Duodenal mucosa (tissue), 2 donors: ENCODE results near the gene POU5F1.

Experiments
- H3K27ac ChIP-seq: one replicate; pipeline ENCODE4 v1.7.0; 2013; ENCODE audit warnings: low read depth, low read length
- H3K27me3 ChIP-seq, 2 donors: one replicate each; pipeline ENCODE4 v1.7.0; 2013; ENCODE audit warnings: low read length in 2 of 2, control low read depth in 1 of 2; ENCODE audit not compliant: insufficient read depth in 2 of 2, control insufficient read depth in 1 of 2
- H3K36me3 ChIP-seq, 2 donors: one replicate each; pipeline ENCODE4 v1.7.0; 2013; ENCODE audit warnings: low read length in 2 of 2, control low read depth in 1 of 2; ENCODE audit not compliant: insufficient read depth in 2 of 2, control insufficient read depth in 1 of 2
- H3K4me1 ChIP-seq, 2 donors: one replicate each; pipeline ENCODE4 v1.7.0; 2013; ENCODE audit warnings: low read length in 2 of 2, control low read depth in 1 of 2; ENCODE audit not compliant: insufficient read depth in 2 of 2, control insufficient read depth in 1 of 2
- H3K4me3 ChIP-seq, 2 donors: one replicate each; pipeline ENCODE4 v1.7.0; 2013; ENCODE audit warnings: low read length in 2 of 2, low read depth in 1 of 2
- H3K9ac ChIP-seq, 2 donors: one replicate each; pipeline ENCODE4 v1.7.0; 2013; ENCODE audit warnings: low read length in 2 of 2, low read depth in 1 of 2
- H3K9me3 ChIP-seq, 2 donors: one replicate each; pipeline ENCODE4 v1.7.0; 2013; ENCODE audit warnings: low read length in 2 of 2, control low read depth in 1 of 2; ENCODE audit not compliant: control insufficient read depth in 1 of 2

Gene POU5F1

DNA sequence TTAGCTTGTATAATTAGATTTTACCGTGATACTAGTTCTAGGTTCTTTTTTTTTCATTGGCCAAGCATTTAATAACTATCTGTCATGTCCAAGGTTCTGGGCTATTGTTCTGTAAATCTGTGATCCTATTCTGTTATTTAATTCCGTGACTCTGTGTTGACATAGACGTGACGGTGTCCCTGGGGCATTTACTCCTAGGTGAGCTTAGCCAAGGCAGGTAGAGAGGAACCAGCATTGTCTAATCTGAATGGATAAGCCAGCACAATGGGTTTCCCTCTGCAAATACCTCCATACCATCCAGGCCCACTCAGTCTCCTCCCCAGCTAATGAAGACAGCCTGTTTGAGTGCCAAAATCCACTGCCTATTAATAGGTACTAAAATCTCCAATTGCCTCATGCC is 41.4 kb downstream of the POU5F1 start:
- Histone ChIP-seq H3K27ac (no peak overlapping the region), H3K4me1 (peaks cover 6 to 11% of the 10 kb centered on the region in 2 donors), H3K4me3 (no peak overlapping the region), H3K27me3 (no peaks in the 10 kb centered on the region), H3K9ac (no peak overlapping the region), H3K9me3 (no peaks in the 10 kb centered on the region), H3K36me3 (no peaks in the 10 kb centered on the region)

DNA sequence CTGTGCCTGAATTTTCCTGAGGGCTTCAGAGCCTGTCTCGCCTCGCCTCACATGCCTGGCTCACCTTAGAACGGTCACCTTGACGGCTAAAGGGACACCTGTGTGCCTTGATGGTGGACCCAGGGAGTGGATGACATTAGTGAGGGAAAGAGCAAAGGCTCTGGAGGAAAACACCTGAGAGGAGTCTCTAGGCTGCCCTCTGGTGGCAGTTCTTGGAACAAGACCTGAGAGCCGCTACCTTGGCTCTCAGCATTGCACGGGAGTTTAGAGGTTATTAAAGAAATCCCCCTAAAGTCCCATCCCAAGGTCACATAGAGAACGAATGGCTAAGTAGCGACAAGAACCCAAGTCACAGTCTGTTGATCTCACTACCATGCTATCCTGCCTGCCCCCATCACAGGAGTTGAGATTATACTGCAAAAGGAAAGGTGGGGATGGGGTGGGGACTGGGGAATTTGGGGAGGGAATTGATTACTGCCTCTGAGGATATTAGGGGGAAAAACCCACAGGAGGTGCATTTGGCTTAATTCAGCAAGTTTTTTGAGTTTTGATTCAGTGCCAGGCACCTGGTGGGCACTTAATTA is 42.3 kb downstream of the POU5F1 start:
- Histone ChIP-seq H3K4me1 (peaks cover 8 to 11% of the 10 kb centered on the region in 2 donors), H3K4me3 (no peak overlapping the region), H3K27ac (no peak overlapping the region), H3K27me3 (no peaks in the 10 kb centered on the region), H3K36me3 (no peaks in the 10 kb centered on the region), H3K9ac (no peak overlapping the region), H3K9me3 (no peaks in the 10 kb centered on the region)

- H3K4me1 ChIP-seq: peaks cover 11 to 15% of the 10 kb centered on the region in 2 donors
- peak overlapping the region; percentile 46 for H3K27ac ChIP-seq
- H3K36me3 ChIP-seq: no peaks in the 10 kb centered on the region
- H3K9me3 ChIP-seq: no peaks in the 10 kb centered on the region
- peak overlapping the region in 1 of 2 donors; percentile 49 for H3K9ac ChIP-seq
- no peaks in the 10 kb centered on the region for H3K27me3 ChIP-seq
- no peak overlapping the region for H3K4me3 ChIP-seq
Measured at GRCh38 chr6:31126396-31127175, 43.9 kb downstream of the POU5F1 start.

- Histone ChIP-seq H3K27me3 (no peaks in the 10 kb centered on the region), H3K9ac (no peak overlapping the region), H3K27ac (no peak overlapping the region), H3K4me1 (peaks cover 11 to 18% of the 10 kb centered on the region in 2 donors), H3K9me3 (no peaks in the 10 kb centered on the region), H3K36me3 (no peaks in the 10 kb centered on the region), H3K4me3 (no peak overlapping the region)
Measured at GRCh38 chr6:31125586-31126363, 44.7 kb downstream of the POU5F1 start.

DNA sequence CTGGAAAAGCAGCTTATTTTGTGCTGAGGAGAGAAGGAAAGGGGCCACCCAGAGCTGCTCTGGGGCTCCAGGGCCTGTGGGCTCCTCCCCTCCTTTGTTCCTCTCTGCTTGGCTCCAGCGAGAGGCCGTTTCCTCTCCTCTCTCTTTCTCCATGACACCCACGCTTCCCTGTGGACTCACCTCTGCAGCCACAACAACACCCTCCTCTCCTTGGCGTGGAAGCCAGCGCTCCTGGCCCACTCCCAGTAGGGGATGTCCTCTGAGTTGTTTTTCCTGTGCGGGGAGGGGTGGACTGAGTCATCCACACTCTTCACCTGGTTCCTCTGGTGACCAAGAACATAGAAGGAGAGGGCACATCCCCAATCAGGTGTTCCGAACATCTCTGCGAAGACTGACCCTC is 45.3 kb downstream of the POU5F1 start:
- Histone ChIP-seq H3K9me3 (no peaks in the 10 kb centered on the region), H3K9ac (no peak overlapping the region), H3K36me3 (no peaks in the 10 kb centered on the region), H3K27me3 (no peaks in the 10 kb centered on the region), H3K27ac (no peak overlapping the region), H3K4me3 (no peak overlapping the region), H3K4me1 (peaks cover 11 to 18% of the 10 kb centered on the region in 2 donors)

DNA sequence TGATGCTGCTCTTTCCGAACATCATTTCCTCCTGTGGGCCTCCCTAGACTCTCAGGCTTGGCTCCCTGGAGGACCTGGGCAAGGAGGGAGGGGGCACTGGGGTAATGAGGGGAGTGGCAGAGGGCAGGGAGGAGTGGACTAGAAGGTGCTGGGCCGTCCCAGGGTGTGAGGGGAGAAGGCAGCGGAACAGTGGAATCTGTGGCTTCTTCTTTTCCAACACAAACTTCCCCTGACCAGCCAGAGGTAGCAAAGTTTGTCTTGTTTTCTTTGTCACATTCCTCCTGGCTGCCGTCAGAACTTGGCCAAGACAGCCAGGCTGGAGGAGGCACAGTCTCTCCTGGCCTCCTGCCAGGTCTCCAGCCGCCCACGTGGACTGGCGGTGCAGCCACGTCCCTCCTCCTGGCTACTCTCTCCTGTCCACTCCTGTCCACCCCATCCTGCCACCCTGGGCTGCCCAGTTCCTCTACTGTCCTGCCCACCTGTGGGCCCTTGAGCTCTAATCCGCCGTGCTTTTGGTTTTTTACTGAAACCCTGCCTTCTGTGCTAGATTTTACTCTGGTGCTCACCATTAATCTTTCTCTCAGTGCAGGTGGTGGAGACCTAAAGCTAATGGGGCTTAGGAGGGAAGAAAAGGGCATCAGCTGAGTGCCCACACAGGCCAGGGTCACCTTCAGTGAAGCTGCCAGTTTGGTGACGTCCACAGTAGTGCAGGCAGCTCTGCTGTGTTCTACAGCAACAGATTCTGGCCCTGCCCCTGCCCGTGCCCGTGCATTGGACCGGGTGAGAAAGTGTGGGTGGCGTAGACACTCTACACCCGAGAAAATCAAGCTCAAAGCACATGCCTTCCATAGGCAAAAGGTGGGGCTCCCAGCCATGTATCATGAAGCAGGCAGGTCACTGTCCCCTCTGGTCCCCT is 47.4 kb downstream of the POU5F1 start:
- Histone ChIP-seq H3K27me3 (no peaks in the 10 kb centered on the region), H3K36me3 (no peaks in the 10 kb centered on the region), H3K9me3 (no peaks in the 10 kb centered on the region), H3K4me3 (no peak overlapping the region), H3K9ac (peak overlapping the region in 1 of 2 donors; percentile 25), H3K27ac (no peak overlapping the region), H3K4me1 (peaks cover 11 to 18% of the 10 kb centered on the region in 2 donors)

- Histone ChIP-seq H3K9me3 (no peaks in the 10 kb centered on the region), H3K9ac (no peak overlapping the region), H3K36me3 (no peaks in the 10 kb centered on the region), H3K4me3 (no peak overlapping the region), H3K27ac (no peak overlapping the region), H3K4me1 (peaks cover 6 to 12% of the 10 kb centered on the region in 2 donors), H3K27me3 (no peaks in the 10 kb centered on the region)
Measured at GRCh38 chr6:31121131-31121790, 49.2 kb downstream of the POU5F1 start.

DNA sequence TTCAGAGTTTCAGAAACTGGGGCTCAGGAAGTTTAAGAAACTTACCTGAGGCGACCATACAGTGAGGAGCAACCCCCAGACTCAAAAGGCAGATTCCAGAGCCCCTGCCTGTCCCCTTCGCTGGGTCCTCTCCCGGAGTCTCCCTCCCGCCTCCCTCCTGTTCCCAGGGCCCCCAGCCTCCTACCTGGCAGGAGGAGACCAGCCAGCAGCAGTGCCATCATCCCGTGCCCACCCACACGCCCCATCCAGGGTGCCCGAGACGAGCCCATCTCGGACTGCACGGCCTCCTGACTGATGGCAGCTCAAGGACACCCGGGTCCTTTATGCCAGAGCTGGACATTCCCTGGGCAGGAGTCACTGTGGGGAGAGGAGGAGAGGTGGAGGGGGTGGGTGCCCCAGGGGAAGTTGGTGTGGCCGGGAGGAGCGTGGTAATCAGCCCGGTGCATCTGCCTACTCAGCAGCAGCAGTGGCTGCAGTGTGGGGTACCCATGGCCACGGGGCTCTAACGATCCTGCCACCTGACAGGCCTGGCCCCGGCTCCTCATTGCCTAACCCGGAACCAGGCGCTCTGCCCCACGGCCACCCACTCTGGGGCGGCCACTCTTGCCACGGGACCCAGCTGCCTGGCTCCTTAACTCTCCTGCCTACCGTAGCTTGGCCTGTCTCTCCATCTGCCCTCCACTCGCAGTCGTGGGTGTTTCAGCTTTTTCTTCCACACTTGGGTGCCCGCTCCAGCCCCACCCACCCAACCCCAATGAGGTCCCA is 50.1 kb downstream of the POU5F1 start, which contains the start of gene CDSN:
Gene CDSN (minus strand): TSS at position 296 of the 765 bp plus-strand sequence. CDS start 27 bp downstream, at position 269.
- H3K4me3 ChIP-seq: no peak within 1 kb of the TSS
- no peaks in the 10 kb centered on the region for H3K27me3 ChIP-seq
- no peak within 1 kb of the TSS for H3K9ac ChIP-seq
- H3K9me3 ChIP-seq: no peaks in the 10 kb centered on the region
- H3K27ac ChIP-seq: no peak within 1 kb of the TSS
- H3K4me1 ChIP-seq: peaks cover 5 to 16% of the 10 kb centered on the region in 2 donors
- no peaks in the 10 kb centered on the region for H3K36me3 ChIP-seq

GRCh38 chr6:31118178-31118577 is 52.3 kb downstream of the POU5F1 start:
- H3K36me3 ChIP-seq: no peaks in the 10 kb centered on the region
- no peak overlapping the region for H3K4me3 ChIP-seq
- H3K9ac ChIP-seq: no peak overlapping the region
- H3K27ac ChIP-seq: no peak overlapping the region
- peaks cover 18 to 27% of the 10 kb centered on the region in 2 donors for H3K4me1 ChIP-seq
- H3K27me3 ChIP-seq: no peaks in the 10 kb centered on the region
- no peaks in the 10 kb centered on the region for H3K9me3 ChIP-seq
